ENCODE measurements around the gene ANKUB1. TPM values are rescaled to one million over a fixed set of nuclear protein-coding genes. Genes with fewer than 3 reads are reported as not detected.

Gene ANKUB1
- total and polyA plus RNA-seq, 10 of the 15 experiments (the other 5 are each of a cell fraction or from before 2014, with no cell fraction given), result 0.08 TPM; not detected in 9

DNA sequence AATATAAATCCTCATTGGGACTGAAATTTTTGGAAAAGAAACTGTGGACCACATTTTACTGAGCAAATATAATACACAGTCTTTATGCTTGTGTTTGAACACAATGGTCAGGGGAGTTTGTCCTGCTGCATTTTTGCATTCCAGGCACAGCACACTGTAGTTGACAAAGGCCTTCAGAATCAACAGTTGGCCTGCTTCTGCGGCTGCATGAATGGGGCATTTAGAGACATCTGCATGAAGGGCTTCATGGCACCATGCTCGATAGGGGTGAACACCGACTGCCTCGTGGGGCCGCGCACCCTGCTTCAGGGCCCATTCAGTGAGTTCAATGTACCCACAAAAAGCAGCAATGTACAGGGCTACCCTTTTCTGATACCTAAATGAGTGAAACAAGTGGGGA is 24.6 kb downstream of the ANKUB1 start:
- no peak overlapping the region for H3K4me2 ChIP-seq (ENCODE audit: control insufficient read depth, insufficient read depth)
- FAIRE-seq, result no peak
- WGBS (ENCODE audit: insufficient coverage, insufficient replicate concordance, low lambda C conversion rate, missing lambda C conversion rate), result 68% methylated on average over 6 of the region's 6 CpGs
- H4K20me1 ChIP-seq (ENCODE audit: control insufficient read depth, insufficient read depth), result no peaks in the 10 kb centered on the region
- in situ Hi-C loops (cut with MboI), result no loop called here
- TF ChIP-seq ZBTB11 (CRISPR knock-in tag; IDR thresholded peaks at IDR 0.05), result no peak
- TF ChIP-seq JUND (IDR thresholded peaks at IDR 0.05; ENCODE audit: low read depth, low read length), result no peak
- TF ChIP-seq ZNF24 (IDR thresholded peaks at IDR 0.05), result no peak
- no peak for TF ChIP-seq POU2F2 (IDR thresholded peaks at IDR 0.05; ENCODE audit: borderline replicate concordance, low read depth, low read length)
- TF ChIP-seq STAT1 (conservative IDR thresholded peaks at IDR 0.05), result no peak
- no peak for TF ChIP-seq ZBED1 (IDR thresholded peaks at IDR 0.05; ENCODE audit: borderline replicate concordance)
- no peak for TF ChIP-seq GABPA (IDR thresholded peaks at IDR 0.05; ENCODE audit: low read depth)
- no peak for TF ChIP-seq CHD4 (IDR thresholded peaks at IDR 0.05)
- TF ChIP-seq, protein P1, sequence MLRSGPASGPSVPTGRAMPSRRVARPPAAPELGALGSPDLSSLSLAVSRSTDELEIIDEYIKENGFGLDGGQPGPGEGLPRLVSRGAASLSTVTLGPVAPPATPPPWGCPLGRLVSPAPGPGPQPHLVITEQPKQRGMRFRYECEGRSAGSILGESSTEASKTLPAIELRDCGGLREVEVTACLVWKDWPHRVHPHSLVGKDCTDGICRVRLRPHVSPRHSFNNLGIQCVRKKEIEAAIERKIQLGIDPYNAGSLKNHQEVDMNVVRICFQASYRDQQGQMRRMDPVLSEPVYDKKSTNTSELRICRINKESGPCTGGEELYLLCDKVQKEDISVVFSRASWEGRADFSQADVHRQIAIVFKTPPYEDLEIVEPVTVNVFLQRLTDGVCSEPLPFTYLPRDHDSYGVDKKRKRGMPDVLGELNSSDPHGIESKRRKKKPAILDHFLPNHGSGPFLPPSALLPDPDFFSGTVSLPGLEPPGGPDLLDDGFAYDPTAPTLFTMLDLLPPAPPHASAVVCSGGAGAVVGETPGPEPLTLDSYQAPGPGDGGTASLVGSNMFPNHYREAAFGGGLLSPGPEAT (IDR thresholded peaks at IDR 0.05; ENCODE audit: low read depth), result no peak
- H3K79me2 ChIP-seq (ENCODE audit: control insufficient read depth, insufficient read depth, low read length), result no peaks in the 10 kb centered on the region
- no peak overlapping the region for H3K4me3 ChIP-seq
- intact Hi-C loops (cut with micrococcal nuclease; ENCODE audit: unreplicated experiment), result loop anchor here (5.0 kb wide), 1 partner anchor 40 kb away; no protein-coding TSS in a partner anchor
- ChIA-PET CTCF (interaction anchor here (0.6 to 15.4 kb wide), 14 partner anchors 10 to 416 kb away, joined by 3 to 222 read pairs (median 6); partner anchors contain the start of gene COMMD2), SMC1A (ENCODE audit: uncharacterized antibody, unreplicated experiment) (interaction anchor here (0.6 to 7.0 kb wide), 12 partner anchors 8 to 452 kb away, joined by 3 to 86 read pairs (median 4); no protein-coding TSS in a partner anchor), POLR2A (no interaction called here), RAD21 (ENCODE audit: unreplicated experiment) (interaction anchor here (1.2 to 3.0 kb wide), 4 partner anchors 16 to 255 kb away, joined by 3 to 20 read pairs (median 6); partner anchors contain the start of gene COMMD2)
- H3K36me3 ChIP-seq (ENCODE audit: control insufficient read depth in 2 of 2, insufficient read depth in 2 of 2, low read length in 1 of 2), result no peaks in the 10 kb centered on the region
- ATAC-seq, result no peak
- no peak for DNase-seq (ENCODE audit: low read depth, low spot score)
- H3K4me1 ChIP-seq (ENCODE audit: control insufficient read depth, insufficient read depth, low read length), result no peaks in the 10 kb centered on the region
- 0 out of 4 replicates have a peak, but pooled peaks cover 0 to 3% of the 10 kb centered on the region in 2 experiments for H3K27me3 ChIP-seq (replicated peaks in 1 of 2; ENCODE audit: control insufficient read depth in 2 of 2, insufficient read depth in 2 of 2, low read length in 1 of 2)
- no peak overlapping the region for H3K9ac ChIP-seq (ENCODE audit: control insufficient read depth, insufficient read depth, low read length)
- no peak overlapping the region for H2AFZ ChIP-seq (ENCODE audit: control insufficient read depth, low read depth, low read length)
- no peak overlapping the region for H3K27ac ChIP-seq (ENCODE audit: control insufficient read depth, insufficient read depth)
- no TSS peak for BruUV-seq (replicated peaks)
- no peaks in the 10 kb centered on the region for H3K9me3 ChIP-seq (replicated peaks; ENCODE audit: control insufficient read depth, insufficient read depth, low read length)

Data from GM12878 (cell line).